Upper lobe of left lung (tissue), 6 donors: ENCODE measurements around the gene SPNS1. TPM values are rescaled to one million over a fixed set of nuclear protein-coding genes. Genes with fewer than 3 reads are reported as not detected.
"Not testable (repeated sequence)": the region's sequence is repeated elsewhere in the genome, so short reads cannot be mapped to it uniquely, and the experiment has no call there.

Experiments used
- ATAC-seq, 2 donors: fragments of 200-7000 bp; cut with Tn5 transposase; one replicate each; pipeline ENCODE4 v1.9.1; 2022; ENCODE audit warnings: mild to moderate bottlenecking in 2 of 2, moderate library complexity in 2 of 2; ENCODE audit not compliant: low FRiP score in 2 of 2
- DNase-seq, 2 donors: peaks; one replicate each; pipeline ENCODE4 v3.0.0-alpha.2; 2019 to 2020
- H3K27ac ChIP-seq, 4 donors: fragments of 200-600 bp; sonication (generic); one replicate each; pipeline ENCODE4 v1.5.1; 2016 to 2019
- H3K27me3 ChIP-seq, 4 donors: fragments of 200-600 bp; sonication (generic); one replicate each; pipeline ENCODE4 v1.5.1; 2017 to 2019
- H3K36me3 ChIP-seq, 4 donors: fragments of 200-600 bp; sonication (generic); one replicate each; pipeline ENCODE4 v1.5.1; 2016 to 2019
- H3K4me1 ChIP-seq, 4 donors: fragments of 200-600 bp; sonication (generic); one replicate each; pipeline ENCODE4 v1.5.1; 2018 to 2019
- H3K4me3 ChIP-seq, 4 donors: fragments of 200-600 bp; sonication (generic); one replicate each; pipeline ENCODE4 v1.5.1; 2017 to 2019; ENCODE audit warnings: mild to moderate bottlenecking in 2 of 4, moderate library complexity in 1 of 4
- H3K9me3 ChIP-seq, 4 donors: fragments of 200-600 bp; sonication (generic); one replicate each; pipeline ENCODE4 v1.5.1; 2018 to 2019
- EP300 ChIP-seq, 4 donors: sonication (generic); formaldehyde crosslinking; IDR thresholded peaks; one replicate each; pipeline ENCODE4 v1.5.1; 2017; ENCODE audit warnings: antibody characterized with exemption in 4 of 4, control low read depth in 2 of 4
- POLR2A ChIP-seq, 4 donors: fragments of 450-650 bp; IDR thresholded peaks; one replicate each; pipeline ENCODE4 v1.5.1; 2016 to 2017; ENCODE audit warnings: antibody characterized with exemption in 4 of 4, mild to moderate bottlenecking in 2 of 4
- POLR2AphosphoS5 ChIP-seq, 2 donors: sonication (generic); formaldehyde crosslinking; IDR thresholded peaks; one replicate each; pipeline ENCODE4 v1.5.1; 2017; ENCODE audit warnings: antibody characterized with exemption in 2 of 2
- WGBS, 2 donors: methylation state at CpG; one replicate each; pipeline ENCODE4 v1.1.5; 2017 to 2018; 5-methylcytosine and 5-hydroxymethylcytosine counted together
- total RNA-seq, 6 donors: library from RNA; depleted of rRNA in 4 of 6; stranded (reverse); fragments of >200 nt in 4 of 6; gene quantifications; one replicate each; pipeline versions ENCODE4 v1.1.0 to v1.2.1, GENCODE V29; 2016 to 2021
- TF ChIP-seq, protein P1 (sequence below), 6 experiments: fragments of 450-650 bp in 4 of 6; fragments of 200-600 bp in 2 of 6; sonication (generic) in 2 of 6; IDR thresholded peaks; one replicate each; pipeline ENCODE4 v1.5.1; 2016 to 2019; ENCODE audit warnings: antibody characterized with exemption in 6 of 6
- donor health status: DM: no; HTN: no; CAD: no; lungs with moderate emphysema.
- donor health status: DM: no; HTN: yes; CAD: no; lungs with severe emphysema.

Gene SPNS1
- total RNA-seq, 6 donors from 2014 or later = 23.4 to 84.7 (median 68.7) TPM

DNA sequence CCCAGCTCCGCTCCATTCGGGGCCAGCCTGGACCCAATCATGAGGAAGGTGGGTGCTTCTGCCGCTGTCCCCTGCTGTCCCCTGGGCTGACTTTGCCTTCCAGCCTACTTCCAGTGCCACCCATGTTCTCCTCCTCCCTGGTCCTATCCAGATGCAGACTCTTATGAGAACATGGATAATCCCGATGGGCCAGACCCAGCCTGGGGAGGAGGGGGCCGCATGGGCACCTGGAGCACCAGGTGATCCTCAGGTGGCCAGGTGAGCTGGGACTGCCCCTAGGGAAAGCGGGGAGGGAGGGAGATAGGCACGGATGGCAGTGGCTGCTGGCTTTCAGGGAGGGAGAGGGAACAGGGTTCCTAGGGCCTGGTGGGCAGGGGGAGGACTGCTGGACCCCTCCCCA, 35.9 kb upstream of the SPNS1 start:
- no peak for ATAC-seq
- H3K9me3 ChIP-seq = no peaks in the 10 kb centered on the region
- H3K4me3 ChIP-seq = no peak overlapping the region
- H3K36me3 ChIP-seq = no peaks in the 10 kb centered on the region
- H3K27me3 ChIP-seq = no peaks in the 10 kb centered on the region
- H3K4me1 ChIP-seq = peaks cover 0 to 14% (median 7%) of the 10 kb centered on the region in 4 donors
- WGBS, 2 donors = 77 to 84% methylated on average over 6 to 7 of the region's 7 CpGs
- no peak for DNase-seq
- TF ChIP-seq POLR2AphosphoS5 (IDR thresholded peaks at IDR 0.05) (no peak), POLR2A (IDR thresholded peaks at IDR 0.05) (no peak), EP300 (IDR thresholded peaks at IDR 0.05) (no peak)
- TF ChIP-seq, protein P1, sequence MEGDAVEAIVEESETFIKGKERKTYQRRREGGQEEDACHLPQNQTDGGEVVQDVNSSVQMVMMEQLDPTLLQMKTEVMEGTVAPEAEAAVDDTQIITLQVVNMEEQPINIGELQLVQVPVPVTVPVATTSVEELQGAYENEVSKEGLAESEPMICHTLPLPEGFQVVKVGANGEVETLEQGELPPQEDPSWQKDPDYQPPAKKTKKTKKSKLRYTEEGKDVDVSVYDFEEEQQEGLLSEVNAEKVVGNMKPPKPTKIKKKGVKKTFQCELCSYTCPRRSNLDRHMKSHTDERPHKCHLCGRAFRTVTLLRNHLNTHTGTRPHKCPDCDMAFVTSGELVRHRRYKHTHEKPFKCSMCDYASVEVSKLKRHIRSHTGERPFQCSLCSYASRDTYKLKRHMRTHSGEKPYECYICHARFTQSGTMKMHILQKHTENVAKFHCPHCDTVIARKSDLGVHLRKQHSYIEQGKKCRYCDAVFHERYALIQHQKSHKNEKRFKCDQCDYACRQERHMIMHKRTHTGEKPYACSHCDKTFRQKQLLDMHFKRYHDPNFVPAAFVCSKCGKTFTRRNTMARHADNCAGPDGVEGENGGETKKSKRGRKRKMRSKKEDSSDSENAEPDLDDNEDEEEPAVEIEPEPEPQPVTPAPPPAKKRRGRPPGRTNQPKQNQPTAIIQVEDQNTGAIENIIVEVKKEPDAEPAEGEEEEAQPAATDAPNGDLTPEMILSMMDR (IDR thresholded peaks at IDR 0.05) = no peak
- no peak overlapping the region for H3K27ac ChIP-seq

DNA sequence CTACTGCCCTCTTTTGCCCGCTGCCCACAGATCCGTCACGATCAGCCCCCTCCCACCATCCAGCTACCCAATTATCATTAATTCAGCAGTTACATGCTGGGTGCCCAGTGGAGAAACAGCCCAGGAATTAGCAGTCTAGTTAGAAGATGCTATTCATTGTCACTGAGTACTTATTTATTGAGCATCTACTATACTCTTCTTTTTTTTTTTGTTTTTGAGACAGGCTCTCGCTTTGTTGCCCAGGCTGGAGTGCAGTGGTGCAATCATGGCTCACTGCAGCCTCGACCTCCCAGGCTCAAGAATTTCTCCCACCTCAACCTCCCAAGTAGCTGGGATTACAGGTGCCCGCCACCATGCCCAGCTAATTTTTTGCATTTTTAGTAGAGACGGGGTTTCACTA, 34.8 kb upstream of the SPNS1 start:
- WGBS, 2 donors = 93% methylated on average over 7 of the region's 7 CpGs

DNA sequence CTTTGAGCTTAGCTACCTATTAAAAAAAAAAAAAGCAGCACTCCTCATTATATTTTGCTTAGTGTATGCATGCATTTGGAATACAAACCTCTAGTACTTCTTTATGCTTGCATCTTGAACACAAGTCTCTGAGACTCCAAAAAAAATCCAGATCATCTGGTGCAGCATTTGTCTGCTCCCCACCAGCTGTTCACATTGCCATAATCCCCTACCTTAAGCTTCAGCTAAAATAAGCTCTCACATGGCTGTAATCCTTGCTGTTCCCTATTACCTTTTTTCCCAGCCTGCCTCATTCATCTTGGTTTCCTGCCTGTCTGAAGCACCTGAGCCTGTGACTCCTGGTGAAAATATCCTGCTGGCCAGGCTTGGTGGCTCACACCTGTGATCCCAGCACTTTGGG, 31.3 kb upstream of the SPNS1 start:
- no peak for TF ChIP-seq POLR2AphosphoS5 (IDR thresholded peaks at IDR 0.05)
- TF ChIP-seq, protein P1 (IDR thresholded peaks at IDR 0.05) = no peak
- no peak for TF ChIP-seq EP300 (IDR thresholded peaks at IDR 0.05)
- TF ChIP-seq POLR2A (IDR thresholded peaks at IDR 0.05) = no peak
- Histone ChIP-seq H3K9me3 (no peaks in the 10 kb centered on the region), H3K27me3 (no peaks in the 10 kb centered on the region), H3K27ac (no peak overlapping the region), H3K36me3 (no peaks in the 10 kb centered on the region), H3K4me3 (no peak overlapping the region), H3K4me1 (peaks cover 9 to 10% (median 10%) of the 10 kb centered on the region in 4 donors)
- ATAC-seq (no peak), DNase-seq (no peak)

More for the DNA sequence above, 34.8 kb upstream of the SPNS1 start:
- H3K4me1 ChIP-seq = peaks cover 0 to 14% (median 7%) of the 10 kb centered on the region in 4 donors
- not testable (repeated sequence) for ATAC-seq, H3K27me3 ChIP-seq, H3K9me3 ChIP-seq, H3K27ac ChIP-seq, H3K4me3 ChIP-seq, DNase-seq, H3K36me3 ChIP-seq

DNA sequence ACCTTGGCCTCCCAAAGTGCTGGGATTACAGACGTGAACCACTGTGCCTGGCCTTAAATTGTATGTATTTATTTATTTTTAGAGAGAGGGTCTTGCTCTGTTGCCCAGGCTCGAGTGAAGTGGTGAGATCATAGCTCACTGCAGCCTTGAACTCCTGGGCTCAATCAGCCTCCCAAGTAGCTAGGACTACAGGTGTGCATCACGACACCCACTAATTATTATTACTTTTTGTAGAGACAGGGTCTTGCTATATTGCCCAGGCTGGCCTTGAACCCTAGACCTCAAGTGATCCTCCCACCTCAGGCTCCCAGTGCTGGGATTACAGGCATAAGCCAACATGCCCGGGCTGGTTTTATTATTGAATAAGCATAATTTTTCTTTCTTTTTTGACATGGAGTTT, 27.9 kb upstream of the SPNS1 start:
- H3K9me3 ChIP-seq = no peaks in the 10 kb centered on the region
- peaks cover 16 to 21% (median 17%) of the 10 kb centered on the region in 4 donors for H3K4me1 ChIP-seq
- WGBS, 2 donors = 76 to 78% methylated on average over 4 of the region's 4 CpGs
- H3K36me3 ChIP-seq = no peaks in the 10 kb centered on the region
- H3K27ac ChIP-seq = no peak overlapping the region
- H3K4me3 ChIP-seq = no peak overlapping the region
- TF ChIP-seq POLR2A (IDR thresholded peaks at IDR 0.05) (no peak), POLR2AphosphoS5 (IDR thresholded peaks at IDR 0.05) (no peak), EP300 (IDR thresholded peaks at IDR 0.05) (no peak)
- TF ChIP-seq, protein P1 (IDR thresholded peaks at IDR 0.05) = no peak
- no peaks in the 10 kb centered on the region for H3K27me3 ChIP-seq
- DNase-seq (no peak), ATAC-seq (no peak)

DNA sequence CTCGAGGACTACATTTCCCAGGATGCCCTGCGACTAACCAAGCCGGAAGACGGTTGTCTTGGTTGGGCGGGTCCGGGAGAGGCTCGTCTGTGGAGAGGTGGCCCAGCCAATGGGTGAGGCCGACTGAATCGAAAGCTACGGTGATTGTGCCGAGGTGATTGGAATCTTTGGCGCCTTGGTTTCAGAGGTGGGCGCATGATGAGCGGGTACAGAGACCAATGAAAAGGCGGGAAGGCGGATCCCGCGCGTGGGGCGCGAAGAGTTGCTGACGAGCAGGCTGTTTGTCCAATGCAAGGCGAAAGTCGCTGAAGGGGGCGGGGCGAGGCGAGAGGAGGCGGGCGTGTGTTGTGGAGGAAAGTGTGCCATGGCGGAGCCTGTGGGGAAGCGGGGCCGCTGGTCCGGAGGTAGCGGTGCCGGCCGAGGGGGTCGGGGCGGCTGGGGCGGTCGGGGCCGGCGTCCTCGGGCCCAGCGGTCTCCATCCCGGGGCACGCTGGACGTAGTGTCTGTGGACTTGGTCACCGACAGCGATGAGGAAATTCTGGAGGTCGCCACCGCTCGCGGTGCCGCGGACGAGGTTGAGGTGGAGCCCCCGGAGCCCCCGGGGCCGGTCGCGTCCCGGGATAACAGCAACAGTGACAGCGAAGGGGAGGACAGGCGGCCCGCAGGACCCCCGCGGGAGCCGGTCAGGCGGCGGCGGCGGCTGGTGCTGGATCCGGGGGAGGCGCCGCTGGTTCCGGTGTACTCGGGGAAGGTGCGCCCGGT, 23.7 kb upstream of the SPNS1 start, which contains the start of gene NFATC2IP:
NFATC2IP (plus strand) TSS at position 290 of the 762 bp plus-strand sequence; CDS start at position 365, 75 bp downstream.
- DNase-seq = peak; percentile 99 to 100
- peaks cover 14 to 26% (median 15%) of the 10 kb centered on the region in 4 donors for H3K4me1 ChIP-seq
- TF ChIP-seq EP300 (IDR thresholded peaks at IDR 0.05) = no peak
- TF ChIP-seq, protein P1 (IDR thresholded peaks at IDR 0.05) = no peak
- peak; percentile 64 to 72 for TF ChIP-seq POLR2AphosphoS5 (IDR thresholded peaks at IDR 0.05)
- peak in 1 of 4 donors; percentile 63 for TF ChIP-seq POLR2A (IDR thresholded peaks at IDR 0.05)
- H3K9me3 ChIP-seq = no peaks in the 10 kb centered on the region
- H3K27ac ChIP-seq = peak within 1 kb of the TSS; percentile 81 to 92 (median 86)
- ATAC-seq = peak; percentile 98 to 99
- H3K36me3 ChIP-seq = peaks cover 1 to 33% (median 23%) of the 10 kb centered on the region in 4 donors
- WGBS, 2 donors = 0% methylated on average over 33 to 39 of the region's 79 CpGs
- H3K27me3 ChIP-seq = no peaks in the 10 kb centered on the region
- H3K4me3 ChIP-seq = peak within 1 kb of the TSS; percentile 67 to 98 (median 78)
